DLD1 (cell line): ENCODE measurements around the gene ADAMTS8.

Source experiments
- in situ Hi-C: cut with HindIII; loops from 2 replicates; pipeline ENCODE4 v1.10.0; 2017; ENCODE audit warnings: low sequenced_read_pairs

ADAMTS8 gene, protein sequence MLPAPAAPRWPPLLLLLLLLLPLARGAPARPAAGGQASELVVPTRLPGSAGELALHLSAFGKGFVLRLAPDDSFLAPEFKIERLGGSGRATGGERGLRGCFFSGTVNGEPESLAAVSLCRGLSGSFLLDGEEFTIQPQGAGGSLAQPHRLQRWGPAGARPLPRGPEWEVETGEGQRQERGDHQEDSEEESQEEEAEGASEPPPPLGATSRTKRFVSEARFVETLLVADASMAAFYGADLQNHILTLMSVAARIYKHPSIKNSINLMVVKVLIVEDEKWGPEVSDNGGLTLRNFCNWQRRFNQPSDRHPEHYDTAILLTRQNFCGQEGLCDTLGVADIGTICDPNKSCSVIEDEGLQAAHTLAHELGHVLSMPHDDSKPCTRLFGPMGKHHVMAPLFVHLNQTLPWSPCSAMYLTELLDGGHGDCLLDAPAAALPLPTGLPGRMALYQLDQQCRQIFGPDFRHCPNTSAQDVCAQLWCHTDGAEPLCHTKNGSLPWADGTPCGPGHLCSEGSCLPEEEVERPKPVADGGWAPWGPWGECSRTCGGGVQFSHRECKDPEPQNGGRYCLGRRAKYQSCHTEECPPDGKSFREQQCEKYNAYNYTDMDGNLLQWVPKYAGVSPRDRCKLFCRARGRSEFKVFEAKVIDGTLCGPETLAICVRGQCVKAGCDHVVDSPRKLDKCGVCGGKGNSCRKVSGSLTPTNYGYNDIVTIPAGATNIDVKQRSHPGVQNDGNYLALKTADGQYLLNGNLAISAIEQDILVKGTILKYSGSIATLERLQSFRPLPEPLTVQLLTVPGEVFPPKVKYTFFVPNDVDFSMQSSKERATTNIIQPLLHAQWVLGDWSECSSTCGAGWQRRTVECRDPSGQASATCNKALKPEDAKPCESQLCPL

DNA sequence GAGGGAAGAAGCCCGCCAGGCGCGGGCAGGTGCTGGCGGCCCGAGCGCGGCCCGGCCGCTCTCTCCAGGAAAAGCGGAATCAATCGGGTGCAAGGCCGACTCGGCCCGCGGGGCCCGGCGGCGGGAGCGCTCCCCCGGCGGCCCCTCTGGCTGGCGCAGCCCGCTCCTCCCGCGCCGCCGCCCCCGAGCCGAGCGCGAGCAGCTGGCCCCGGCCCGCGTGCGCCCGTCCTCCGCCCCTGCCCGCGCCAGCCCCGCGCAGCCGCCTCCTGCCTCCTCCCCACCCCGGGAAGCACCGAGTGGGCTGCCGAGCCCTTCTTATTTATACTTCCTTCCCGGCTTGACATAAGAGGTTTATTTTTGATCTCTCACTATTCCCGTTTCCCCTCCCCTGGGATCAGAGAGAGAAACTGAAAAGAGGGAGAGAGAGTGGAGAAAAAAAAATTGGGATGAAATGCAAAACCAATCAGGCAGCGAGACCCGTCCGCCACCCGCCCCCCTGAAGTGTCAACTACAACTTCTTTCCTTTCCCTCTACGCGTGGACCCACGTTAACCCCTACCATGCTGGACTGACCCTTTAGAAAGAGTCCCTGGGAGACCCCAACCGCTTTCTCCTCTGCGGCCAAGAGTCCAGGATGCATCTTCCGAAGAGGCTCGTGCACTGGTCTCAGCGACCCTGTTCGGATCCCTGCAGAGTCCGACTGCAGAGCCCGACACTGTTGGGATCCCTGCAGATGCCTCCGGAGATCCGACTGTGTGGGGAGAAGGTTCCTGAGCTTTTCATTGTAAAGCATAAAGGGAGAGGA lies at the start of gene ADAMTS8:
Gene ADAMTS8 (minus strand): TSS at position 294 of the 804 bp plus-strand sequence. CDS start 323 bp downstream, outside the sequence.
- in situ Hi-C loops = loop anchor here (5.0 kb wide), 1 partner anchor 439 kb away; no protein-coding TSS in a partner anchor

DNA sequence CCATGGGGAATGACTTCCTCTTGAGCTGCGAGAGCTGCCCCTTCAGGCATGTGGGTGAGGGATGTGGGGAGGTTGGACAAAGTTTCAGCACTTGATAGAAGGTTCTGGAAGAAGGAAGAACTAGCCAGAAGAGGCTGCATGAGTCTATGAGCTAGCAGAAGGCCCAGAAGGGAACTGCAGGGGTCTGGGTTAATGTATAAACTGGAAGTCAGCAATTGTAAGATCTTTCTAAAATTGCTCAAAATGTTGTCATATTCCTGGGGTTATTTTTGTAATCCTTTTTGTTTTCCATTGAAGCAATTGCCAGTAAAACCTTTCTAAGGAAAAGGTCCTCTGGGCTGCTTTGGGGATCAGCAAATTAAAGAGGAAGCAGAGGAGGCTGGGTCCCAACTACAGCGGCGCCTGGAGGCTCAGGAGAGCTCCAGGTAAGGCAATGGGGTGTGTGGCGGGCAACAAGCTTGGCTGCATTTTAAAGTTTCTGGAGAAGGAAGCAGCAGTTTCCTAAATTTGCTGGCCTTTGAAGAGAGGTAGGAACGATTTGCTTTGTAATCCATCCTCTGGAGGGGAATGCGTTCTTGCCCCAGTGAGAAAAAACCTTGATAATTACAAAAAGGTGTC lies 49.3 kb upstream of the ADAMTS8 start:
- in situ Hi-C loops = no loop called here

DNA sequence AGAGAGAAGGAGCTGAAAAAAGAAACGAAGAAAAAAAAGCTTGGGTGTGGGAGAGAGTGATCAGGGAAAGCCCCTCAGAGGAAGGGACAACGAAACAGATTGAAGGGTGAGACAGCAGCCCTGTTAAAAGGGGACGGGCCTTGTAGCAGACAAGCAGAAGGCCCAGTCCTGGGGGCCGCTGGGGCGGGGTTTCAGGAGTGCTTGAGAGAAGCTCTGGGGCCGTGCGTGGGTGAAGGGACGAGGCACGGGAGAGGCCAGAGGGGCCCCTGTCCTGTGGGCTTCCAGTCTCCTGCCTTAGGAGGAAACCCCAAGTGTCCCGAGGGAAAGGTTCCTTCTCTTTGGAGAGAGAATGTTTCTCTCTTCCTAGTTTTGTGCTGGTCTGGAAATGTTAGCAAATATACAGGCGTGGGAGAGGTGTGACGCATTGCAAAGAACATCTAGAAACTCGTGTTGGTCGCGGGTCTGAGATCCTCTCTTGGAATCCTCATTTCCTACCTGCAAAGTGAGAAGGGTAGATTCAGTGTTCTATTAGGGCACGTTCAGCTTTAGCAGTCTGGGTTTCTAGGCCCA lies 48.6 kb upstream of the ADAMTS8 start:
- in situ Hi-C loops = no loop called here

DNA sequence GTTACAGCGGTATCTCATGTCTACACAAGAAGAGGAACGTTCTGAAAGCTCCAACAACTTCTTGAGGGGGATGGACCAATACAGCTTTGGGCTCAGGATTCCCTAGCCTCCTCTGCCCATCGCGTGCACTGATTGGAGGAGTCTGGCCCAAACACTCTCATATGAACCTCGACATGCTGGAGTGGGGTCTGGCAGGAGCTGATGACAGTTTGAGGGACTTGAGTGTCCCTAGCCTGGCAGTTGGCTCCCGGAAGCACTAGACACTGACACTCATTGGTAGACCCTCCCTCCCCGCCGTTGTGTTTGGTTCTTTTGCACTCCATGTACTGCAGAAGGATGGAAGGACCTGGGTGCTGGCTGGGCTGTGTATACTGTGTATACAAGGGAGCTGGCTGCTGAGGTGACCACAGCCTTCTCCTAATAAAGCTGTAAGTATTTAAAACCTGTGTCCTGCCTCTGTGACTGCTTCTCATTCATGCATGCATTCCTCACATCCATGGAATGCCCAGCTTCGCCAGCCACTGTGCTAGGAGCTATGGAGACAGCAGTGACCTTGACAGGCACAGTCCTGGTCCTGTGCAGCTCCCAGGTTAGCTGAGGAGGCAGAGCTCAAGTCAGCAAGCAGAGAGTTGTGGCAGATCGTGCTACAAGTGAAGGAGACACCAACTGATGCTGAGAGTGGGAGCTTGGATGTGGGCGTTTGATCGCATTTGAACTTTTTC lies 48.0 kb upstream of the ADAMTS8 start:
- in situ Hi-C loops = no loop called here

DNA sequence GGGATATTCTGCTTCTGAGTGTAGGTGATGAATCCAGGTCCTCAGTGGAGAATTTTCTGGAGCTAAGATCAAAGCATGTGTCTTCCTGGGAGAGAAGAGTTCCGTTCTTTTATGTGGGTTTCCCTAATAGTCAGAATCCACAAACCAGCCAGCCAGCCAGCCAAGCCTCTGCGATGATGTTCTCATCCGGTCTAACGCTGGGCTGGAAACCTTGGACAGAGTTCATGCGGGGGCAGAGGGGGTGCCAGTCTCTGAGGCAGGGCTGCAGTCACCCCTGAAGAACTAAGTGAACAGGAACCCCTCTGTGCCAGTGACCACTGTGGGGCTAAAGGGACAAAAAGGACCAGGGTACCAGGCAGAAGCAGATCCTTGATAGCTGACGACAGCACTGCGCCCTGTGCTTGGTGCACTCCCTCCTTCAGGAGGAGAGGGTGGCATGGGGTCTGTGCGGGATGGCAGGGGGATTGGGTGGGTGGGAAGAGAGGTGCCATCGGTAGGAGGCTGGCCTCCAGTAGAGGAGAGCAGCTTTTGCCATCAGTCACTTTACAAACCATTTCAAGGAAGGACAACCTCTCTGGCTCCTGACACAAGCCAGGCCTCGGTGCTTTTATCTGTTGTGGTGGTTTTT lies 47.1 kb upstream of the ADAMTS8 start:
- in situ Hi-C loops = no loop called here

DNA sequence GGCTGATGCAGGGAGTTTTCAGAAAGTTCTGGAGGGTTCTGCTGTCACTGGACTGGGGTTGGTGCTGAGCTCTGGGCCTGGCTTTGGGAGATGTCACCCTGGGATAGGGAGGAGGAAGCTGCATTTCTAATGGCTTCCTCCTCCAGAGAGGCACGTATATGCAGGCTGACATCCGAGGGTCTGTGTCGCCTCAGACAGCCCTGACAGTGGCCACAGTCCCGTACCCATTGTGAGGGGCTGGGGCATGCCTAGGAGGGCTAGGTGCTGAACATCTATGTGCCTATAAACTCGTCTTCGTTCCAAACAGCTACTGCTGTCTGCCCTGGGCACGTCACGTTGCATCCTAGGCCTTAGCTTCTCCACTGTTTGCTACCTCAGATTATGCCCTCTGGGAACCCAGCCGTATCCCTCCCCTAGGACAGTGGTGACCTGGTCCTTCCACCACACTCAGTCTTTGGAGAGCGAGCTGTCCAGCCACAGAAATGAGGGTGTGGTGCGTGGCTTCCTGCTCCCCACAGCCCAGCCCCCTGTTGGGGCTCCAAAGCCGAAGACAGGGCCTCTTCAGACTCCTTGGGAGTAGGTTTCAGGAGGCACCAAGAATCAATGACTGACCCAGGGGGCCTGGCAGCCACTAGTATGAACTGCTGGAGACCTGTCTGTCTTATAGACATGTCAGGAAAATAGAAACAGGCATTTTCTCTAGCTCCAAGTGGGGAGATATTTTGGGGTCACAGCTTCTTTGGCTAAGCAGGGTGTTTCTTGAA lies 46.4 kb upstream of the ADAMTS8 start:
- in situ Hi-C loops = no loop called here

DNA sequence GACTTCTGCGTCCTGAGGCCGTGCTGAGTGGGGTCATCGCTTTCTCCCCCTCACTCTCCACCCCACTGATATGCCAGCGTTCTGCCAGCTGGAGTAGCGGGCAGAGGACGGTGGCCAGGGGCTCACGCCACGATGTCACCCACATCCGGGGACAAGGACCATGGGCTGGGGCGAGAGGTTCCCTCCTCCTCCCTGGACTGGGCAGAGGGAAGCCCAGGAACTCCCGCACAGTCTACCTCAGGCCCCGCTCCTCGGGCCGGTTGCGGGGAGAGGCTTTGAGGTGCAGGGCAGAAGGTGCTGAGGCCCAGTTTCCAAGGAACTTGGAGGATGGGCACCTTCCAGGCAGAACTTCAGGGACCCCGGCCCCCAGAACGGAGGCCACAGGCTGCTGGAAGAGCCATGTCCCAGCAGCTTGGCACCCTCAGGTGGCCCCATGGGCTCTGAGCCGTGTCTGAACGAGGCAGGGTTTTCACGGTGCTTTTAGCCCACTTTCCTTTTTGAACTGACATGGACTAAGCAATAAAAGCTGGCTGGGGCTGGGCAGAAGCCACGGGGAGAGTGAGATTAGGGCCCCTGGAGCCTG lies 45.5 kb upstream of the ADAMTS8 start:
- in situ Hi-C loops = no loop called here

DNA sequence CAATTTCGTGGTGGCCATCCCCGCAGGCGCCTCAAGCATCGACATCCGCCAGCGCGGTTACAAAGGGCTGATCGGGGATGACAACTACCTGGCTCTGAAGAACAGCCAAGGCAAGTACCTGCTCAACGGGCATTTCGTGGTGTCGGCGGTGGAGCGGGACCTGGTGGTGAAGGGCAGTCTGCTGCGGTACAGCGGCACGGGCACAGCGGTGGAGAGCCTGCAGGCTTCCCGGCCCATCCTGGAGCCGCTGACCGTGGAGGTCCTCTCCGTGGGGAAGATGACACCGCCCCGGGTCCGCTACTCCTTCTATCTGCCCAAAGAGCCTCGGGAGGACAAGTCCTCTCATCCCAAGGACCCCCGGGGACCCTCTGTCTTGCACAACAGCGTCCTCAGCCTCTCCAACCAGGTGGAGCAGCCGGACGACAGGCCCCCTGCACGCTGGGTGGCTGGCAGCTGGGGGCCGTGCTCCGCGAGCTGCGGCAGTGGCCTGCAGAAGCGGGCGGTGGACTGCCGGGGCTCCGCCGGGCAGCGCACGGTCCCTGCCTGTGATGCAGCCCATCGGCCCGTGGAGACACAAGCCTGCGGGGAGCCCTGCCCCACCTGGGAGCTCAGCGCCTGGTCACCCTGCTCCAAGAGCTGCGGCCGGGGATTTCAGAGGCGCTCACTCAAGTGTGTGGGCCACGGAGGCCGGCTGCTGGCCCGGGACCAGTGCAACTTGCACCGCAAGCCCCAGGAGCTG lies 44.8 kb upstream of the ADAMTS8 start:
- in situ Hi-C loops = no loop called here

DNA sequence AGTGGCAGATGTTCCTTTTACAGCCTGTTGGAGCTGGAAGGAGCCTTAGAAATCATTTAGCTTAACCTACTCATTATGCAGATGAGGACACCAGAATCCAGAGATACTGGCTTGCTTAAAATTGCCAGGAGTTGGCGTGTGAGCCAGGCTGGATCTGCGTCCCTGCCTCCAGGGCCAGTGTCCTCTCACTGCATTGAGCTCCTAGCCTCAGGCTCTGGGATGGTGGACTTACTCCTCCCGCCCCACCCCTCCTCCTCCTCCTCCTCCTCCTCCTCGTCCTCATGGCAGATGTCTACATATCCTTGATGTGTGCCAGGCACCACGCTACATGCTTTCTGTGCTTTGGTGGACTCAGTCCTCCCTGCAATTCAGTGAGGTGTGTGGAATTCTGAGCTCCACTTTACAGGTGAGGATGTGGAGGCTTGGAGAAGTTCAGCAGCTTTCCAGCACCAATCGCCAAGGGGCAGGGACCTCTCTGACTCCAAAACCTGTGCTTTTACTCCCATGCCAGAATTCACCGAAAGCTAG lies 44.1 kb upstream of the ADAMTS8 start:
- in situ Hi-C loops = no loop called here

DNA sequence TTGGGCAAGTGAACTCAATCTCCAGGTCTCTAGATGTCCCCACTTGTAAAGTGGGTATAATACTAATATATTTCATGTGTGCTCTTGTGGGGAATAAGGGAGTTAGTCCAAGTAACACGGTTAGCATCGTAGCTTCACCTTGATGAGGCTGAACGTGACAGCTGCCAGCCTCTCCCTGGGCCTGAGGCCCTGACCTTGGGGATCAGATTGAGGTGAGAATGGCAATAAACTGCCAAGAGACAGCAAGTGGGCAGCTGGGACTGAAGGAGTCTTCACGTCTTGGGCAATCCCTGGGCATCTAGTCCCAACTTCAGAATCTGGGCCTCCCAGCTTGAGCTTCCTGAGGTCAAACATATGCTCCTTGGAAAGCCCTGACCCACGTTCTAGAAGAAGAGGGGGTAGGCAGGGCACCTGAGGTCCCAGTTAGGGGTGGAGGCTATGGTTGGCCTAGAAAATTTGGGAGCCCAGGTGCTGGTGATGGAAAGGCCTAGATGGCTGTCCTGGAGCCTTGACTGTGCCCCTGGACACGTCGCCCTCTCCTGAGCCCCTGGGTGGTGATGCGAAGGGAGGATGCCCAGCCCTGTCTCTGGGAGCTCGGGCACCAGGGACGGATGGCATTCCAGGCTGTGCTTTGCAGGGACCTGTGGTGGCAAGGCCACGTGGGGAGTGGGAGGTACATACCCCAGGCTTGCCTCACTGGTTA lies 43.5 kb upstream of the ADAMTS8 start:
- in situ Hi-C loops = no loop called here

DNA sequence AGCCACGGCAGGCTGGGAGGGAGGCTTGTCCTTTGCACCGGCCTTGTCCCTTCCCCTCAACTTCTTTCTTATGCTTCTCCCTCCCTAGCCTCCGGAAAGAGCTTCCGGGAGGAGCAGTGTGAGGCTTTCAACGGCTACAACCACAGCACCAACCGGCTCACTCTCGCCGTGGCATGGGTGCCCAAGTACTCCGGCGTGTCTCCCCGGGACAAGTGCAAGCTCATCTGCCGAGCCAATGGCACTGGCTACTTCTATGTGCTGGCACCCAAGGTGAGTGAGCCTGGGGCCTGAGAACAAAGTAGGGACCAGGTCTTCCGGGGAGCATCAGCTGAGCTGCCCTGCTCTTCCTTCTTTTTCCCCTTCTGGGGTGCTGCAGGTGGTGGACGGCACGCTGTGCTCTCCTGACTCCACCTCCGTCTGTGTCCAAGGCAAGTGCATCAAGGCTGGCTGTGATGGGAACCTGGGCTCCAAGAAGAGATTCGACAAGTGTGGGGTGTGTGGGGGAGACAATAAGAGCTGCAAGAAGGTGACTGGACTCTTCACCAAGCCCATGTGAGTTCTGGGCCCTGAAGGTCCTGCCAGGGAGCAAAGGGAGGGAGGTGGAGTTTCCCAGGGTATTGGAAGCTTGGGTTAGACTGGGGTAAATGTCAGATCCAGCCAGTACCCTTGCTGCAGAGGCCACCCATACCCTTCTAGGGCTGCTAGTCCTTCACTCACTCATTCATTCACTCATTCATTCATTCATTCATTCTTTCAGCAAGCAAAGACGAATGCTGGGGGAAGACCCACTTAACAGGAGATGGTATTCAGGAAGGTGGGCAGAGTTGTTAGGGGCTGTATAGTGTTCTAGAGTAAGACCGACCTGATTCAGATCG lies 42.7 kb upstream of the ADAMTS8 start:
- in situ Hi-C loops = no loop called here

DNA sequence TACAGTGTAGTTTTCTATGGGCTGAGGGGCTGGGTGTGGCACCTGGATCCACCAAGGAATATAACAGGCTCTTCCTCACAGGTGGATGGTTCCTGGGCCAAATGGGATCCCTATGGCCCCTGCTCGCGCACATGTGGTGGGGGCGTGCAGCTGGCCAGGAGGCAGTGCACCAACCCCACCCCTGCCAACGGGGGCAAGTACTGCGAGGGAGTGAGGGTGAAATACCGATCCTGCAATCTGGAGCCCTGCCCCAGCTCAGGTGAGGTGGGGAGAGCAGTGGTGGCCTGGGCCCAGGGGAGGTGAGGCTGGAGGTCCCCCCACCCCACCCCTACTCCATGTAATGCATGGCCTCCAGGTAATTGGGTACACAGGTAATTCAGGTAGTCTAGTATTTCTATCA lies 40.8 kb upstream of the ADAMTS8 start:
- in situ Hi-C loops = no loop called here

DNA sequence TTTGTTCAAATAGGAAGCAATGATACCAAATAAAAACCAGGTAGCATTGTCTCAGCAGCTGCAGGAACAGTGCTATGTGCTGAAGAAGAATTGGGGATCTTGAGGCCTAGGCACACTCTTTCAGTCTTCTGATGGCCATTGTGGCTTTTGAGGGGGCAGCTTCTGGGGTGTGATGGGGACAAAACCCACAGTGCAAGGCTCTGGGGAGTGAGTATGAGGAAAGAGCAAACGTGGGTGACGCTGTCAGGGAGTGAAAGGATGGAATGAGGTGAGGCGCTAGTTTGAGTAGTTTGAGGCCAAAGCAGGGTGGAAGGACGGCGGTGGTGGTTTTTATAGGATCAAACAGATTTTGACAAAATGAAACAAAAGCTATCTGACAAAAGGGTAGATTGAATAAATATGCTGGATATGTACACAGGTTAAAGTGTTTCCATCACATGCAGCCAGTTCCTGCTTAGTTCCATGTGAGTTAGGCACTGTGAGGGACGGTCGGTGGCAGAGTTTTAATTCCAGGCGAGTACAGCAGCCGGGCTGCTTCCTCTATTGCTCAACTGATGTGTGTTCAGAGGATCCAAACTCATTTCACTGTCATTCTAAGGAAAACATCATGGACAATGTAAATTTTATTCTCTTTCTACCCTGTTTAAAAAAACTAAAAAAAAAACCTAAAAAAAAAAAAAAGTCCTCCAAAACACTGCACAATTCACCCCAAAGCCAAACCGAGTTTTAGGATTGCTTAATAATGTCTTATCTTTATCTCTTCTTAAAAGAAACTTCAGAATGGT lies 38.9 kb upstream of the ADAMTS8 start:
- in situ Hi-C loops = no loop called here

DNA sequence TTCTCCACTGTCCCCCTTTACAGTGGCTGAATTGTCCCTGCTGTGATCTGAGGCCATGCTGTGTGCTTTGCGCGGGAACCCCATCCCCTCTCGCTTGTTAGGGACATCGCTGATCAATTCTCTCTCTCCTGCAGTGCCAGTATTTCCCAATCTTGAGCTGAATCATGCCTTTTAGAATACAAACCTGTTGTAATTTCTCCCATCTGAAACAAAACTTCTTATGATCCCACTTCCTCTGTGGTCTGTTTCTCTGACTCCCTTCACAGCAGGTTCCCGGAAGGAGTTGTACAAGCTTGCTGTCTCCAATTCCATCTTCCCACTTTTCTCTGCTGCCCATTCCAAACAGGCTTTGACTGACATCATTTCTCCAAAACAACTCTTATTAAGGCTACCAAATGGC lies 36.9 kb upstream of the ADAMTS8 start:
- in situ Hi-C loops = no loop called here

DNA sequence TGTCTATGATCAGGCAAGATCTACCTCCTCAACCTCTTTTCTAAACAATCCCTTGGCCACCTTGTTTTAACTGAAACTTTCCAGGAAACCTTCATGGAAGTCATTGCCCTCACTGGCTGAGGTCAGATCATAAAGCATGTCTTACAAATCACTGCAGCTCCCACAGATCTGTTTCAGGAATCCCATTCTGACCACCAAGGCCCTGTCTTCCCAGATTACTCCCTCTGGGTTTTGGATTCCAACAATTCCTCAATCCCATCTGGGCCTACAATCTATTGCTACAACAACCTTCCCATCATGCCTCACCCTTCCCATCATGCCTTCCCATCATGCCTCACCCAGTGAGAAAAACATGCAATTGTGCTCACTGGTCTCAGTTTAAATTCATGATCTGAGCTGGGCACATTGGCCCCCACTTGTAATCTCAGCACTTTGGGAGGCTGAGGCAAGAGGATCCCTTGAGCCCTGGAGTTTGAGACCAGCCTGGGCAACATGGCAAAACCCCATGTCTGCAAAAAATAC lies 35.9 kb upstream of the ADAMTS8 start:
- in situ Hi-C loops = no loop called here
